Neural cell (in vitro differentiated cells): Measurements from ENCODE around the gene TAL1. TPM values are rescaled to one million over a fixed set of nuclear protein-coding genes. Genes with fewer than 3 reads are reported as not detected.

Source experiments
- H2AFZ ChIP-seq: fragments of 200-600, 300-800 bp; sonication (generic), shearing (Covaris generic); 2 replicates; pipeline ENCODE4 v1.6.0; 2014; ENCODE audit warnings: low read depth, mild to moderate bottlenecking, antibody characterized with exemption, low read length, moderate library complexity
- H3F3A ChIP-seq: fragments of 200-600 bp; shearing (Covaris generic); 2 replicates; pipeline ENCODE4 v1.6.1; 2016; ENCODE audit warnings: mild to moderate bottlenecking, moderate library complexity, mixed read lengths, antibody characterized with exemption, low read length; ENCODE audit not compliant: insufficient read depth, poor library complexity, severe bottlenecking
- H3K27ac ChIP-seq: fragments of 200-600, 300-800 bp; sonication (generic), shearing (Covaris generic); 2 replicates; pipeline ENCODE4 v1.5.1; 2014; ENCODE audit warnings: mild to moderate bottlenecking, low read length, moderate library complexity
- H3K27me3 ChIP-seq: fragments of 300-800, 200-600 bp; sonication (generic), shearing (Covaris generic); 2 replicates; pipeline ENCODE4 v1.6.0; 2014; ENCODE audit warnings: mild to moderate bottlenecking, low read depth, low read length, moderate library complexity; ENCODE audit not compliant: insufficient read depth
- H3K36me3 ChIP-seq: fragments of 300-800, 200-600 bp; sonication (generic), shearing (Covaris generic); 2 replicates; pipeline ENCODE4 v1.5.1; 2014; ENCODE audit warnings: mild to moderate bottlenecking, antibody characterized with exemption, low read length, moderate library complexity; ENCODE audit not compliant: insufficient read depth
- H3K4me2 ChIP-seq: fragments of 300-800, 200-600 bp; sonication (generic), shearing (Covaris generic); 2 replicates; pipeline ENCODE4 v1.6.0; 2014; ENCODE audit warnings: mild to moderate bottlenecking, low read length
- H3K4me3 ChIP-seq: fragments of 300-800, 200-600 bp; sonication (generic), shearing (Covaris generic); 2 replicates; pipeline ENCODE4 v1.5.1; 2014; ENCODE audit warnings: mild to moderate bottlenecking, low read length, moderate library complexity
- H3K79me2 ChIP-seq: fragments of 200-600 bp; shearing (Covaris generic); replicated peaks from 2 replicates; pipeline ENCODE4 v1.6.0; 2014; ENCODE audit warnings: mild to moderate bottlenecking, low read length, moderate library complexity; ENCODE audit not compliant: insufficient read depth
- H3K9ac ChIP-seq: fragments of 300-800, 200-600 bp; sonication (generic), shearing (Covaris generic); 2 replicates; pipeline ENCODE4 v1.6.1; 2016; ENCODE audit warnings: mild to moderate bottlenecking, low read length, mixed read lengths
- H3K9me2 ChIP-seq: fragments of 200-600 bp; shearing (Covaris generic); 2 replicates; pipeline ENCODE4 v1.6.1; 2016; ENCODE audit warnings: mild to moderate bottlenecking, low read length, mixed read lengths; ENCODE audit not compliant: insufficient read depth
- H3K9me3 ChIP-seq: fragments of 200-600, 300-800 bp; sonication (generic), shearing (Covaris generic); 2 replicates; pipeline ENCODE4 v1.6.1; 2016; ENCODE audit warnings: mild to moderate bottlenecking, mixed run types, low read length, moderate library complexity, mixed read lengths
- H4K20me1 ChIP-seq: fragments of 200-600 bp; shearing (Covaris generic); 2 replicates; pipeline ENCODE4 v1.6.1; 2016; ENCODE audit warnings: mild to moderate bottlenecking, mixed run types; ENCODE audit not compliant: insufficient read depth
- EP300 ChIP-seq: fragments of 450-650 bp; conservative IDR thresholded peaks from 2 replicates; pipeline ENCODE4 v1.6.1; 2014; ENCODE audit warnings: antibody characterized with exemption, mild to moderate bottlenecking, moderate library complexity; ENCODE audit not compliant: poor library complexity, severe bottlenecking
- EZH2 ChIP-seq: fragments of 200-600, 300-800 bp; shearing (Covaris generic), sonication (generic); IDR thresholded peaks from 2 replicates; pipeline ENCODE4 v1.6.1; 2014; ENCODE audit warnings: antibody characterized with exemption, low read length, borderline replicate concordance, mild to moderate bottlenecking; ENCODE audit not compliant: insufficient read depth, poor library complexity, severe bottlenecking
- MXI1 ChIP-seq: fragments of 450-650 bp; conservative IDR thresholded peaks from 2 replicates; pipeline ENCODE4 v1.6.1; 2014; ENCODE audit warnings: antibody characterized with exemption, mild to moderate bottlenecking; ENCODE audit not compliant: poor library complexity, severe bottlenecking
- POLR2AphosphoS5 ChIP-seq: IDR thresholded peaks from 2 replicates; pipeline ENCODE4 v1.6.1; 2012
- RAD21 ChIP-seq: fragments of 450-650 bp; conservative IDR thresholded peaks from 2 replicates; pipeline ENCODE4 v1.6.1; 2014; ENCODE audit warnings: antibody characterized with exemption, mild to moderate bottlenecking, moderate library complexity
- REST ChIP-seq: IDR thresholded peaks from 2 replicates; pipeline ENCODE4 v1.6.1; 2012; ENCODE audit warnings: borderline replicate concordance
- SMC3 ChIP-seq: fragments of 450-650 bp; conservative IDR thresholded peaks from 2 replicates; pipeline ENCODE4 v1.6.1; 2014; ENCODE audit warnings: antibody characterized with exemption, mild to moderate bottlenecking, moderate library complexity; ENCODE audit not compliant: poor library complexity
- TAF1 ChIP-seq: IDR thresholded peaks from 2 replicates; pipeline ENCODE4 v1.6.1; 2012; ENCODE audit warnings: low read depth
- polyA plus RNA-seq: library from polyadenylated mRNA; depleted of rRNA; stranded (reverse); fragments of >200 nt; gene quantifications from 2 replicates; pipeline ENCODE4 v1.2.3, GENCODE V29; 2014
- TF ChIP-seq, protein P1 (sequence below): fragments of 450-650 bp; IDR thresholded peaks from 2 replicates; pipeline ENCODE4 v1.5.1; 2014; ENCODE audit warnings: antibody characterized with exemption, mild to moderate bottlenecking, moderate library complexity; ENCODE audit not compliant: poor library complexity, severe bottlenecking

TAL1 gene
- polyA plus RNA-seq, 1 donor from 2014 or later: not detected

DNA sequence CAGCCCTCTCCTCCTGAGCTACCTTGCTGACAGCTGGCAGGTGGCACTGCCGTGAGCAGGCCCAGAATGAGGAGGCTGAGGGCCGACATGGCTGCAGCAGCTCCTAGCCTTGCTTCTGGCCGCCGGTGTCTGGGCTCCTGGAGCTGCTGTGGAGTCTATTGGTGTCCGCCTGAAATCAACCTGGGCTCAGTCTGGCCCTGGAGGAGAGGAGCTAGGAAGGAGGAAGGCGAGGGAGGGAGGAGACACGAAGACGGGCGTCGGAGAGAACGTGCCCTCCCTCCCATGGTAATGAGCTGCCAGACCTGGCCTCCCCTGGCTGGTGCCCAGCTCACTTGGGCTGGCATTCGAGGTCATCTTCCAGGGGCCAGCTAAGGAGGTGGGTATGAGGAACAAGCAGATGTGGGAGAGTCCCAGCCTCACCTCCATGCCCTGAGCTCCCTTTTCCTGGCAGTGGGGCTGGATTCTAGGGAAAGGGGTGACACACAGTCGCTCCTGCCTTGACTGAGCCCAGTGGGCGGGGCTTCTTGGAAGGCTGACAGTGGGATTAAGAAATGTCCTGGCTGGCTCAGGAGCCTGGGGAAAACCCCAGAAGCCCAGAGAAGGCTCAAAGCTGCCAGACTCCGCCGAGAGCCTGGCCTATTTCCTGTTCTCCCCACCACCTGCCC is 42.0 kb downstream of the TAL1 start, which contains the start of gene PDZK1IP1:
PDZK1IP1 (minus strand) TSS at position 193 of the 665 bp plus-strand sequence; CDS start at position 89, 104 bp downstream.
- Histone ChIP-seq H3F3A (no peaks in the 10 kb centered on the region), H3K9me3 (no peaks in the 10 kb centered on the region), H3K4me2 (no peak within 1 kb of the TSS), H3K9ac (no peak within 1 kb of the TSS), H3K36me3 (no peaks in the 10 kb centered on the region), H4K20me1 (no peaks in the 10 kb centered on the region), H3K4me3 (no peak within 1 kb of the TSS), H3K9me2 (no peaks in the 10 kb centered on the region), H3K79me2 (no peaks in the 10 kb centered on the region), H3K27me3 (no peaks in the 10 kb centered on the region), H3K27ac (no peak within 1 kb of the TSS), H2AFZ (no peak within 1 kb of the TSS)
- TF ChIP-seq MXI1 (no peak), TAF1 (no peak), SMC3 (no peak), POLR2AphosphoS5 (no peak), EZH2 (no peak), REST (no peak), EP300 (no peak), RAD21 (no peak)
- TF ChIP-seq, protein P1, sequence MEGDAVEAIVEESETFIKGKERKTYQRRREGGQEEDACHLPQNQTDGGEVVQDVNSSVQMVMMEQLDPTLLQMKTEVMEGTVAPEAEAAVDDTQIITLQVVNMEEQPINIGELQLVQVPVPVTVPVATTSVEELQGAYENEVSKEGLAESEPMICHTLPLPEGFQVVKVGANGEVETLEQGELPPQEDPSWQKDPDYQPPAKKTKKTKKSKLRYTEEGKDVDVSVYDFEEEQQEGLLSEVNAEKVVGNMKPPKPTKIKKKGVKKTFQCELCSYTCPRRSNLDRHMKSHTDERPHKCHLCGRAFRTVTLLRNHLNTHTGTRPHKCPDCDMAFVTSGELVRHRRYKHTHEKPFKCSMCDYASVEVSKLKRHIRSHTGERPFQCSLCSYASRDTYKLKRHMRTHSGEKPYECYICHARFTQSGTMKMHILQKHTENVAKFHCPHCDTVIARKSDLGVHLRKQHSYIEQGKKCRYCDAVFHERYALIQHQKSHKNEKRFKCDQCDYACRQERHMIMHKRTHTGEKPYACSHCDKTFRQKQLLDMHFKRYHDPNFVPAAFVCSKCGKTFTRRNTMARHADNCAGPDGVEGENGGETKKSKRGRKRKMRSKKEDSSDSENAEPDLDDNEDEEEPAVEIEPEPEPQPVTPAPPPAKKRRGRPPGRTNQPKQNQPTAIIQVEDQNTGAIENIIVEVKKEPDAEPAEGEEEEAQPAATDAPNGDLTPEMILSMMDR: no peak

- H3K27ac ChIP-seq: no peak overlapping the region
Measured at GRCh38 chr1:47188791-47189785, 42.9 kb downstream of the TAL1 start.

More at GRCh38 chr1:47188791-47189785, 42.9 kb downstream of the TAL1 start:
- H3K27me3 ChIP-seq: no peaks in the 10 kb centered on the region
- H3K4me3 ChIP-seq: no peak overlapping the region
- TF ChIP-seq EZH2 (no peak), REST (no peak), MXI1 (no peak), TAF1 (no peak)
- no peaks in the 10 kb centered on the region for H4K20me1 ChIP-seq
- H3K4me2 ChIP-seq: no peak overlapping the region
- H3K9me3 ChIP-seq: no peaks in the 10 kb centered on the region
- no peaks in the 10 kb centered on the region for H3K36me3 ChIP-seq
- no peaks in the 10 kb centered on the region for H3F3A ChIP-seq
- H3K79me2 ChIP-seq: no peaks in the 10 kb centered on the region
- H3K9ac ChIP-seq: no peak overlapping the region
- H3K9me2 ChIP-seq: no peaks in the 10 kb centered on the region
- no peak overlapping the region for H2AFZ ChIP-seq
